ENCODE measurements around the gene FKBP5.
"Not testable (repeated sequence)": the region's sequence is repeated elsewhere in the genome, so short reads cannot be mapped to it uniquely, and the experiment has no call there.

Gene FKBP5

DNA sequence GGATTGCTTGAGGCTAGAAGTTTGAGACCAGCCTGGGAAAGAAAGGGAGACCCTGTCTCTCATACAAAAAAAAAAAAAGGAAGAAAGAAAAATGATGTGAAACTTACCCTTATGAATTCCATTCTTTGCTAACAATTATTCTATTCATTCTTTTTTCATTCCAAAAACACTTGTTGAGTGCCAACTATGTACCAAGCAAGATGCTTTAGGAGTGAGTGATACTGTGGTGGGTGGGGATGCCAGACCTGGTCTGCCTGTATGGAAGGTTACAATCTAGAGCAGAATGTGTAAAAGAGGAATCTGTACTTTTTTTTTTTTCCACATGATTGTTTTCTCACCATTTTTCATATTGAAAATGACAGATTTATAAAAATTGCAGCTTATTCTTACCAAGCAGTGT, 102.2 kb downstream of the FKBP5 start:
- no peak for DNase-seq (ENCODE audit: low spot score)

GRCh38 chr6:35585658-35586057, 103.1 kb downstream of the FKBP5 start:
- no peak for DNase-seq (ENCODE audit: low spot score)

- peak; percentile 74 for DNase-seq (ENCODE audit: low spot score)
Measured at GRCh38 chr6:35583893-35584688, 104.6 kb downstream of the FKBP5 start.

GRCh38 chr6:35582315-35582714, 106.4 kb downstream of the FKBP5 start:
- DNase-seq (ENCODE audit: low spot score): no peak

DNA sequence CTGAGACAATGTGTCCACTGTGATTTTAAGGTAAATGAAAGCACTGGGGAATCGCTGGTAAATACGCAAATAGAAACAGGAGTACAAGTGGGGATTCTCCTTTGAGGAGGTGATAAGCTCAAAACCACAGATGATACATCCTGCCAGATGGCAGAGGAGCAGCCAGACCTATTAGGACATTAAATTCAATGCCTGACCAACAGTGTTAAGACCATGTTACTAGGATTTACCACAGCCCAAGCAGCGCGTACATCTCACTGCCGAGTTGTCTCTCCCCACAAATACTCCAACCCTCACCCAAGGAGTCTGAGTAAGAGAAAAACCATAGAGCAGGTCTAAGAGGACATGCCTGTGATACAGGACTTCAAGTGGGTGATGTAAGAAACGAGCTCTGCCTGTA, 107.1 kb downstream of the FKBP5 start:
- DNase-seq (ENCODE audit: low spot score): no peak

- no peak for DNase-seq (ENCODE audit: low spot score)
Measured at GRCh38 chr6:35580836-35581235, 107.9 kb downstream of the FKBP5 start.

DNA sequence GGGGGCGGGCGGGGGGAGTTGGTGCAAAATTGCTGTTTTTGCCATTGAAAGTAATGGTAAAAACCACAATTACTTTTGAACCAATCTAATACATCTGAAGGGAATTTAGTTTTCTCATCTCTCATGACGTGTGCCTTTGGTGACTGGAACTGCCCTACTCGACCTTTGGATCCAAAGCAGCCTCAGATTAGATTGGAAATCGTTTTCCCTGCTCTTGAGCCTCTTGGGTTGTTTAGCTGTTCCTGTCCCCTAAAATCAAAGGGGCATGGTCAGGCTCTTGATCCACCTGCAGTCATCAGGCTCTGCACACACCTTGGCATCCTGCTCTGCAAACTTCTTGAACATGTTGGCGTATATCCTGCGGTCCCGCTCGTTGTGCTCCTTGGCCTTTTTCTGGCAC, 112.0 kb downstream of the FKBP5 start:
- DNase-seq (ENCODE audit: low spot score): no peak

DNA sequence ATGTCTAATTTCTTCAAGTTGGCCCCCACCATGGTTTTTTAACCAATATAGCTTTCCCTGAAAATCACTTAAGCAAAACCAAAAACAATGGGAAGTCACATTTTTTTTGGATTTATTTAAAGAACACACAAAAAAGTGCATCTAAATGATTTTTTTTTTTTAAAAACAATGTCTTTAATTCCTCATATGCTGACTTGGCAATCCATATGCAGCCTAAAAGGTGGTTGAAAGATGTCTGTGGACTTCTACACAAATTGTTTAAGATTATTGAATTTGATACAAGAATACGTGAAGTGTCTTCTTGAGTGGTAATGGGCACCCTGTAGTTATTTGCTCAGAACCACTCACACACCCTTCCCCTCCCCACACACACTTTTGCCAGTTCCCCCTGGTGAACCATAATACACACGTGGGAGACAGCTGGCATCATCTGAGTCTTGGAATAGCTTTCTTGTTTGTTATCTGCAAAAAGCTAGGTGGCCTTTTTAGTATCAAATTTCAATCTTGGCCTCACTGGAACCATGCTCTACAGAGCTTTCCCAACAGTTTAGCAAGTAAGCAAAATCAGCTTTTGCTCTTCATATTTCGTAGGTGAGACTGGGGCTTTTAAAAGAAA, 115.1 kb downstream of the FKBP5 start:
- DNase-seq (ENCODE audit: low spot score): no peak

GRCh38 chr6:35570885-35571330, 117.8 kb downstream of the FKBP5 start:
- not testable (repeated sequence) for DNase-seq (ENCODE audit: low spot score)

GRCh38 chr6:35569011-35569461, 119.7 kb downstream of the FKBP5 start:
- DNase-seq (ENCODE audit: low spot score): no peak

GRCh38 chr6:35566794-35567193, 121.9 kb downstream of the FKBP5 start:
- DNase-seq (ENCODE audit: low spot score): no peak

- no peak for DNase-seq (ENCODE audit: low spot score)
Measured at GRCh38 chr6:35564733-35565132, 124.0 kb downstream of the FKBP5 start.

DNA sequence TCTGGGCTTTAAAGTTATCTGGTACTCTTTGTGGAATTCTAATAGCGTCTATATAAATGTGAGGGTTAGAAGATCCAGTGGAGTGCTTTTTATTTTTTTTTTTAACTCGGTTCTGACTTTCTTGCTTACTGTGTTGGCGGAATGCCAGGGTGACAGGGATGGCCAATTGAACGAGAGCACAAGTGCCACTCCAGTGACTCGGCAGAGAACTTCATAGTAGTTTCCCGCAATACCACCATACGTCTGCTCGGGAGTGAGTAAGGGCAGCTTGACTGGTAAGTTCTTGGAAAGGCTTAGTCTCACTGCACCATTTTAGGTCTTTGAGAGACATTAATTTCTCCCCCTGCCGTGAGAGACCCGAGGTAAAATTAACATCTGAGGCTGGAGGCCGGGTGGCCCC, 126.7 kb downstream of the FKBP5 start:
- no peak for DNase-seq (ENCODE audit: low spot score)

- DNase-seq (ENCODE audit: low spot score): no peak
Measured at GRCh38 chr6:35561113-35561512, 127.6 kb downstream of the FKBP5 start.

DNA sequence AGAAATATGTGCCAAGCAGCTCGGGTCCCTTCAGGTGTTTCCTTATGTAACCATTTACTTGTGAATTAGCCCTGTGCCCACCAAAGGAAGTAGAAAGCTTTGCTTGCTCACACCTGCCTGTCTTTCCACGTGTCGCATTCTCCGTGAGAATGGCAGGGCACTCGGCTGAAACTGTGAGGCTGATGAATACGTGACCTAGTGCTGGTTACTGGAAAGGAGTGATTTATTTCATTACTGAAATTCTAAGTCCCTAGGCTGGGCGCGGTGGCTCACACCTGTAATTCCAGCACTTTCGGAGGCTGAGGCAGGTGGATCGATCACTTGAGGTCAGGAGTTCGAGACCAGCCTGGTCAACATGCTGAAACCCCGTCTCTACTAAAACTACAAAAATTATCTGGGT, 130.1 kb downstream of the FKBP5 start:
- no peak for DNase-seq (ENCODE audit: low spot score)

- DNase-seq (ENCODE audit: low spot score): no peak
Measured at GRCh38 chr6:35557239-35557638, 131.5 kb downstream of the FKBP5 start.

GRCh38 chr6:35554811-35555210, 133.9 kb downstream of the FKBP5 start:
- DNase-seq (ENCODE audit: low spot score): no peak

GRCh38 chr6:35553315-35553714, 135.4 kb downstream of the FKBP5 start:
- no peak for DNase-seq (ENCODE audit: low spot score)

GRCh38 chr6:35552285-35552917, 136.3 kb downstream of the FKBP5 start:
- DNase-seq (ENCODE audit: low spot score): peak; percentile 17

- DNase-seq (ENCODE audit: low spot score): no peak
Measured at GRCh38 chr6:35550437-35550836, 138.3 kb downstream of the FKBP5 start.

GRCh38 chr6:35547676-35548075, 141.0 kb downstream of the FKBP5 start:
- DNase-seq (ENCODE audit: low spot score): no peak

- no peak for DNase-seq (ENCODE audit: low spot score)
Measured at GRCh38 chr6:35544769-35545361, 143.8 kb downstream of the FKBP5 start.

Data from kidney capillary endothelial cell (primary cell).